ENCODE results near the gene FAM111A. TPM values are rescaled to one million over a fixed set of nuclear protein-coding genes. Genes with fewer than 3 reads are reported as not detected.

Gene FAM111A
- total RNA-seq, 3 donors from 2014 or later, result 12.6 to 15.6 (median 15.5) TPM

DNA sequence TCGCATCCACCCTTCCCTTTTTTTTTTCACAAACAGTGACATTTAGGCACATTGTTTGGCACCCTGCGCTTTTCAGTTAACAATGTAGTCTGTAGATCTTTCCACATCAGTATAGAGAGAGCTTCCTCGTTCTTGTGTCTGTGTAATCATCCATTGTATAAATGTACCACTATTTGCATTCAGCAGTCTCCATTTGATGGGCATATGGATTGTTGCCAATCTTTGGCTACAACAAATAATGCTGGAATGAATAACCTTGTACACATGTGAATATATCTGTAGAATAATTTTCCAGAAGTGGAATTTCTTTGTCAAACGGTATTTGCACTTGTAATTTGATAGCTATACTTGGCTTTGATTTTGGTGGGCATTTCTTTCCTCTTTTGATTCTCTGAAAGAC lies 52.9 kb downstream of the FAM111A start:
- no peak overlapping the region for H3K4me3 Mint-ChIP-seq
- ATAC-seq, result no peak
- DNase-seq, result no peak
- H3K27me3 Mint-ChIP-seq (ENCODE audit: low read depth), result no peaks in the 10 kb centered on the region
- no peaks in the 10 kb centered on the region for H3K9me3 Mint-ChIP-seq
- H3K4me1 Mint-ChIP-seq (ENCODE audit: low read depth), result peaks cover 18% of the 10 kb centered on the region
- H3K36me3 Mint-ChIP-seq (ENCODE audit: insufficient read depth), result peaks cover 8% of the 10 kb centered on the region

DNA sequence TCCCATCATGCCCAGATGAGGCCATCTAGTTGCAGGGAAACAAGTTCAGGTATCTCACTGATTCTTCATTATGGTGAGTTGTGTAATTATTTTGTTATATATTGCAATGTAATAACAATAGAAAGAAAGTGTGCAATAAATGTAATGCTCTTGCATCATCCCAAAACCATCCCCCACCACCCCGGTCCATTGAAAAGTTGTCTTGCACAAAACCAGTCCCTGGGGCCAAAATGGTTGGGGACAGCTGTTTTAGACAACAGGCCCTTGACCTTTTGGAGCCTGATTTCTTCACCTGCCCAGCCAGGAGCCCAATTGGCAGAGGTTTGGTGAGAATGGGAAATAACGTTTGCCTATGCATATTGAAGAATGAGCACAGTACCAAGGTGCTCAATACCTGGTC lies 54.1 kb downstream of the FAM111A start:
- Mint-ChIP-seq H3K4me3 (no peak overlapping the region), H3K27me3 (ENCODE audit: low read depth) (no peaks in the 10 kb centered on the region), H3K9me3 (no peaks in the 10 kb centered on the region), H3K36me3 (ENCODE audit: insufficient read depth) (peaks cover 3% of the 10 kb centered on the region), H3K4me1 (ENCODE audit: low read depth) (peaks cover 20% of the 10 kb centered on the region)
- no peak for ATAC-seq
- no peak for DNase-seq

DNA sequence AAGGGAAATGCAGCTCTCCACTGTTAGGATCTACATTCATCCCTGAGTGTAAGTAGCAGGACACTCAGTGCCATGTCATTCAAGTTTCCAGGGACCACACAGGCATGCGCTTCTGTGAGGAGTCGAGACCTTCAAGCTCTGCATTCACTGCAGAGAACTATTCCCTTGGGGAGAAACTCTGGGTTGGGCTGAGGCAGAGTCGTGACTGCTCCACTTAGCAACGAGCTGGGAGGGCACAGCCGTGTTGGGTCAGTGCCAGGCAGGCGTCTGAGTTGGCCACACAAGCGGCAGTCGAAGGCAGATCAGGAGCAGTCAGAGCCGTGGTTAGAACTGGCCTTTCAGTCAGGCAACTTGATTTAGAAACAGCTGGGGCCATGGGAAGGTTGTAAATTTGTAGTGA lies 55.3 kb downstream of the FAM111A start:
- ATAC-seq (no peak), DNase-seq (no peak)
- peaks cover 21% of the 10 kb centered on the region for H3K4me1 Mint-ChIP-seq (ENCODE audit: low read depth)
- no peaks in the 10 kb centered on the region for H3K9me3 Mint-ChIP-seq
- H3K4me3 Mint-ChIP-seq, result no peak overlapping the region
- peaks cover 3% of the 10 kb centered on the region for H3K36me3 Mint-ChIP-seq (ENCODE audit: insufficient read depth)
- no peaks in the 10 kb centered on the region for H3K27me3 Mint-ChIP-seq (ENCODE audit: low read depth)

DNA sequence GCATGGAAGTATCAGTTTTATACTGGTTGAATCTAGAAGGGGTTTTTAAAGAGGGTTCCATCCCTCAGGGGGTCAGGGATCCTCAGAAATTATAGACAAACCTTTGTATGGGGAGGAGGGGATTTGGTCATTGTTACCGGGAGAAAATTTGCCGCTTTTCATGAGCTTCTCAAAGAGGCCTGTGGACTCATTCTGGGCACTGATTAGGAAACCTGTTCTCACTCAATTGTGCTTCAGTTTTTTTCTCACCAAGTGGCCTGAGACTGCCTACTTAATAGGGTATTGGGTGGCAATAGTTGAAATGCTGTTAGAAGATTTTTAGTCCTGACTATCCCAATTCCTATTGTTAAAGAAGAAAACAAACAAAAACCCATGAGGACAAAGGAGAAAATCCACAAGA lies 56.1 kb downstream of the FAM111A start:
- Mint-ChIP-seq H3K36me3 (ENCODE audit: insufficient read depth) (peaks cover 3% of the 10 kb centered on the region), H3K9me3 (no peaks in the 10 kb centered on the region), H3K4me3 (no peak overlapping the region), H3K27me3 (ENCODE audit: low read depth) (no peaks in the 10 kb centered on the region), H3K4me1 (ENCODE audit: low read depth) (peaks cover 21% of the 10 kb centered on the region)
- ATAC-seq, result no peak
- no peak for DNase-seq

DNA sequence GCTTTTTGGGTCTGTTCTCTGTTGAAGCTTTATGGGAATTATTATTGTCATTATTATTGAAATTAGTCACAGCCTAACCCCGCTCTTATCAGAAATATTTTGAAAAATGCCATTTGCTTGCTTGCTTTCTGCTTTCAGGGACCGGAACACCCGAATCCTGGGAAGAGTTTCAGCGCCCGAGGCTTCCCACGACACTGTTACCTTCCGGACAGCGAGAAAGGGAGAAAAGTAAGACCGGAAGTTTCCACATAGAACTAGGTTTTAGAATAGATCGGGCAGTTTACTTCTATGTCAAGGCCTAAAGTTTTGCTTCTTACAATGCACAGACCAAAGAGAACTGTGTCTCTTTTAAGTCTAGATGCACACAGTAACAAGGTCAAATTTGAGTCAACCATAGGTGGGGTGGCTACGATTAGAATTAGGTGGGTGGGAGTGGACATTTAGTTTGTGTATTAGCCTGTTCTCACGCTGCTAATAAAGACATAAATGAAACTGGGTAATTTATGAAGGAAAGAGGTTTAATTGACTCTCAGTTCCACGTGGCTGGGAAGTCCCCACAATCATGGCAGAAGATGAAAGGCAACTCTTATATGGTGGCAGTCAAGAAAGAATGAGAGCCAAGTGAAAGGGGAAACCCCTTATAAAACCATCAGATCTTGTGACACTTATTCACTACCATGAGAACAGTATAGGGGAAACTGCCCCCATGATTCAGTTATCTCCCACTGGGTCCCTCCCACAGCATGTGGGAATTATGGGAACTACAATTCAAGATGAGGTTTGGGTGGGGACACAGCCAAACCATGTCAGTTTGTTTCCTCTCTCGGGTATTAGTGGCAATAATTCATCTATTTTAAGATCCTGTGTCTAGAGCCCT lies 57.1 kb downstream of the FAM111A start:
- H3K4me1 Mint-ChIP-seq (ENCODE audit: low read depth), result peaks cover 23% of the 10 kb centered on the region
- H3K9me3 Mint-ChIP-seq, result no peaks in the 10 kb centered on the region
- ATAC-seq, result peak; percentile 92 to 95
- no peak for DNase-seq
- no peak overlapping the region for H3K4me3 Mint-ChIP-seq
- peaks cover 3% of the 10 kb centered on the region for H3K36me3 Mint-ChIP-seq (ENCODE audit: insufficient read depth)
- H3K27me3 Mint-ChIP-seq (ENCODE audit: low read depth), result no peaks in the 10 kb centered on the region

DNA sequence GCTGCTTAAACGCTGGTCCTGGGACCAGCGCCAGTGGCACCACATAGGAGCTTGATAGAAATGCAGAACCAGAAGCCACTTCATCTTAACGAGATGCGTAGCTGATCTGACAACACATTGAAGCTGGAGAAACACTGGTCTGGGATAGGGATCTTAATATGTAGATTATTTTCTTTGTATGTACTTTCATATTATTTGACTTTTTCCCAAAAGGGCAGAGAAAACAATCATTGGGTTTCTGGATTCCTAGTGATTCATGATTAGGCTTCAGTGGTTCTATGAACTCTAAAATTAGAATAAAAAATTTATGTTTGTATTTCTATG lies 57.7 kb downstream of the FAM111A start:
- Mint-ChIP-seq H3K27me3 (ENCODE audit: low read depth) (no peaks in the 10 kb centered on the region), H3K36me3 (ENCODE audit: insufficient read depth) (peaks cover 2% of the 10 kb centered on the region), H3K9me3 (no peaks in the 10 kb centered on the region), H3K4me1 (ENCODE audit: low read depth) (peaks cover 24% of the 10 kb centered on the region), H3K4me3 (no peak overlapping the region)
- peak in 1 of 2 donors; percentile 64 for ATAC-seq
- DNase-seq, result no peak

DNA sequence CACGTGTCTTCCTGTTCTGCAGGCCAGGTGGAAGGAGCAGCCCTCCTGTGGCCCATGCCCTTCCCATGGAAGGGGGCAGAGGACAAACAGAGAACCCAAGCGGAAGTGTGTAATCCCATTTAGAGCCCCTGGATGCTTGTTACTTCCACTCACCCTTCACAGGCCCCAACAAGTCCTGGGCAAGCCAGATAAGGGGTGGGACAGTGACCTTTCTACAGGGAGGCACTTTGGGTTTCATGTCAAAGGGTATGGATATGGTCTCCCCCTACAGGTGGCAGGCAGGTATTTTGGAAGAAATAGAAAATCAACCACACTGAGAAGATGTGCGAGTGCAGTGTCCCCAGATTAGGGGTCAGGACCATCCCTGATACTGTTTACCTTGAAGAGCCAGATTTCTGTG lies 58.7 kb downstream of the FAM111A start:
- H3K27me3 Mint-ChIP-seq (ENCODE audit: low read depth), result no peaks in the 10 kb centered on the region
- DNase-seq (no peak), ATAC-seq (no peak)
- H3K4me1 Mint-ChIP-seq (ENCODE audit: low read depth), result peaks cover 24% of the 10 kb centered on the region
- H3K36me3 Mint-ChIP-seq (ENCODE audit: insufficient read depth), result no peaks in the 10 kb centered on the region
- no peaks in the 10 kb centered on the region for H3K9me3 Mint-ChIP-seq
- H3K4me3 Mint-ChIP-seq, result no peak overlapping the region

Other genes with a start within 250 kb of the FAM111A start
- under 1 TPM in 1 of 3 donors, not detected in 2; 0.24 TPM for gene GLYATL1, start 203.4 kb upstream of the FAM111A start, total RNA-seq
- gene GLYATL1B, start 56.5 kb upstream of the FAM111A start, total RNA-seq, result not detected
- gene FAM111B, start 35.6 kb upstream of the FAM111A start, total RNA-seq, result 1 to 10 TPM; 6.4 to 9.9 (median 9.5) TPM
- under 1 TPM; 0.18 to 0.82 (median 0.21) TPM for gene DTX4, start 29.3 kb downstream of the FAM111A start, total RNA-seq
- gene MPEG1, start 70.1 kb downstream of the FAM111A start, total RNA-seq, result under 1 TPM; 0.18 to 0.52 (median 0.18) TPM
- gene OR5AN1, start 216.0 kb downstream of the FAM111A start, total RNA-seq, result not detected

All from activated T-cell treated with anti-CD3 and anti-CD28 coated beads, Interleukin-2, amount 50 U/mL, for 4 hours (primary cell).